Panc1 (cell line): Measurements from ENCODE around the gene ADAMTS9.

ENCODE experiments used
- CTCF ChIP-seq: fragments of 450-650 bp; IDR thresholded peaks from 2 replicates; pipeline ENCODE4 v1.5.1; 2017; ENCODE audit warnings: mild to moderate bottlenecking
- POLR2AphosphoS5 ChIP-seq: IDR thresholded peaks from 2 replicates; pipeline ENCODE4 v1.6.1; 2012; ENCODE audit warnings: mild to moderate bottlenecking, low read depth, low read length, moderate library complexity

GRCh38 chr3:64541803-64542202 lies 146.0 kb downstream of the ADAMTS9 start:
- no peak for TF ChIP-seq CTCF
- no peak for TF ChIP-seq POLR2AphosphoS5
